HEK293T (cell line): Measurements from ENCODE around the gene PRDM15.

Source experiments
- BHLHE40 ChIP-seq: fragments of 450-650 bp; IDR thresholded peaks from 2 replicates; pipeline ENCODE4 v1.6.1; 2016; ENCODE audit warnings: mild to moderate bottlenecking, moderate library complexity, borderline replicate concordance
- CTBP1 ChIP-seq: fragments of 450-650 bp; IDR thresholded peaks from 2 replicates; pipeline ENCODE4 v1.6.1; 2016; ENCODE audit warnings: borderline replicate concordance
- ELF4 ChIP-seq: fragments of 450-650 bp; IDR thresholded peaks from 2 replicates; pipeline ENCODE4 v1.6.1; 2017; ENCODE audit warnings: antibody characterized with exemption
- FOXK2 ChIP-seq: fragments of 450-650 bp; IDR thresholded peaks from 2 replicates; pipeline ENCODE4 v1.6.1; 2016; ENCODE audit warnings: mild to moderate bottlenecking
- FOXM1 ChIP-seq: fragments of 450-650 bp; IDR thresholded peaks from 2 replicates; pipeline ENCODE4 v1.6.1; 2017; ENCODE audit warnings: mild to moderate bottlenecking, borderline replicate concordance
- HDGF ChIP-seq: fragments of 450-650 bp; IDR thresholded peaks from 2 replicates; pipeline ENCODE4 v1.6.1; 2017; ENCODE audit warnings: antibody characterized with exemption, borderline replicate concordance
- NFRKB ChIP-seq: fragments of 450-650 bp; IDR thresholded peaks from 2 replicates; pipeline ENCODE4 v1.6.1; 2016; ENCODE audit warnings: mild to moderate bottlenecking, moderate library complexity
- PKNOX1 ChIP-seq: fragments of 450-650 bp; IDR thresholded peaks from 2 replicates; pipeline ENCODE4 v1.6.1; 2016
- SP1 ChIP-seq: fragments of 450-650 bp; IDR thresholded peaks from 2 replicates; pipeline ENCODE4 v1.6.1; 2017
- SUZ12 ChIP-seq: fragments of 450-650 bp; IDR thresholded peaks from 2 replicates; pipeline ENCODE4 v1.6.1; 2016; ENCODE audit warnings: mild to moderate bottlenecking
- ZNF384 ChIP-seq: fragments of 450-650 bp; IDR thresholded peaks from 2 replicates; pipeline ENCODE4 v1.6.1; 2016

- TF ChIP-seq ELF4 (no peak), SUZ12 (no peak), FOXM1 (no peak), BHLHE40 (no peak), NFRKB (no peak), SP1 (no peak), PKNOX1 (no peak), FOXK2 (no peak), CTBP1 (no peak), HDGF (no peak), ZNF384 (no peak)
These were observed at the start of gene PRDM15 for GRCh38 chr21:41879190-41879998.
